IPS DF 19.7 (cell line): ENCODE data around the gene PKN2.
"Not testable (repeated sequence)": the region's sequence is repeated elsewhere in the genome, so short reads cannot be mapped to it uniquely, and the experiment has no call there.

ENCODE experiments used
- DNase-seq: peaks from one replicate; pipeline ENCODE4 v3.0.0-alpha.2; 2013; ENCODE audit warnings: low read depth, low spot score

The PKN2 gene

DNA sequence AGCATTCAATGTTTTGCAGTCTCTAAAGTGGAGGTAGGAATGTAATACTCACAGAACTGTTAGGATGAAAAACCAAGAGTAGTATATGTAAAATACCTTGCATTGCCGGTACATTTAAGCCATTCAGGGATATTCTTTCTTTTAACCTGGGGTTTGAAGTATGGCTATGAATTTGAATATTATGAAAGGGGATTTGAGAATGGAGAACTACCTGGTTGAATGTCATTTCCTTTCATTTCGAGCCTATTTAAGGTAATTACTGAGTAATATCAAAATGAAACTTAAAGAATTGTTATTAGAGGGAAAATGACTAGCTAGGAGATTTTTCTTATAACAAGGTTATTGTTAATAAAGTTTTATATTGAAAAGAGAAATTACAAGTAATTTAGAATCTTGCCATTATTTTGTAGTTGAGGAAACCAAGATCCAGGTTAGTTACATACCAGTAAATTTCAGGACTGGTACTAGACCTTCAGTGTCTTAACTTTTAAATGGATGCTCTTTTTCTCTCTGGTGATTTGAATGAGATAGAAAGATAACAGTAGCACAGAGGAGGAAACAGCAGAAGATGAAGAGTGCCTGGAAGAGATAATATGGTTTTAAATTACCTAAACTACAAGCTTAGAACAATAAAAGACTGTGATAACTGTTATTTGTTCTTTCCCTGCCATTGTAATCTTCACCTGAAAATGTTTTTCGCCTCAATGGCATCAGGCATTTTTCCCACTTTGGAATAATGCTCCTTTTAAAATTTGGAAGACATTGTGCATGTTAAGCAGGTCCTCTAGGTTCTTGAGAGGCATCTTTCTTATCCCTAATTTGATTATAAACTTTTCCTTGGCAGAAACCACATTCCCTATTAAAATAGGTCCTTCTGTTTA is 103.2 kb downstream of the PKN2 start:
- no peak for DNase-seq

DNA sequence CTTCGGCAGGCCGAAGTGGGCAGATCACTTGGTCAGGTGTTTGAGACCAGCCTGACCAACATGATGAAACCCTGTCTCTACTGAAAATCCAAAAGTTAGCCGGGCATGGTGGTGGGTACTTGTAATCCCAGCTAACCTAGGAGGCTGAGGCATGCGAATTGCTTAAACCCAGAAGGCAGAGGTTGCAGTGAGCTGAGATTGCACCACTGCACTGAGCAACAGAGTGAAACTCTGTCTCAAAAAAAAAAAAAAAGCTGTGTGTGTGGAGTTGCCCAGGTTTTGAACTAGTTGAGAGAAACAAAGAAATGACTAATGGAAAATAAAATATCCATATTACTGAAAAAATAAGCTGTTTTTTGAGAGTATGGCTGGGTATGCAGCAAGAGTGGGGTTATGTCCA is 107.1 kb downstream of the PKN2 start:
- no peak for DNase-seq

DNA sequence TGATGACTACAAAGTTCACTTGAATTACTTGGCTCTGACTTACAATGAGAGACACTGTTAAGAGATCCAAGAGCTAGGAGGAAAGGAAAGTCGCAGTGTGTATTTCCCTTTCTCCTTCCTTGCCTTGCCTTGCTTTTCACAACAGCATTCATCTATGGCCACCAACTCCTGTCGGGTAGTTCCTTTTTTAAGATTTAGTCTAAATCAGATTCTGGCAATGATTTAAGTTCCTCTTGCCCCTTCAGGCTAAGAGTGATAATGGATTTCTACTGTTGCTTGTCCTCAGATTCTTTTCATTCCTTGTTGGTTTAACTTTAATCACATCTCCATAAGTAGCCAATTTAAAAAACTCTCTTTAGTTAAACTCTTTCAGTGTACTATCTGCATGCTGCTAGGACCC is 115.4 kb downstream of the PKN2 start:
- DNase-seq, result no peak

DNA sequence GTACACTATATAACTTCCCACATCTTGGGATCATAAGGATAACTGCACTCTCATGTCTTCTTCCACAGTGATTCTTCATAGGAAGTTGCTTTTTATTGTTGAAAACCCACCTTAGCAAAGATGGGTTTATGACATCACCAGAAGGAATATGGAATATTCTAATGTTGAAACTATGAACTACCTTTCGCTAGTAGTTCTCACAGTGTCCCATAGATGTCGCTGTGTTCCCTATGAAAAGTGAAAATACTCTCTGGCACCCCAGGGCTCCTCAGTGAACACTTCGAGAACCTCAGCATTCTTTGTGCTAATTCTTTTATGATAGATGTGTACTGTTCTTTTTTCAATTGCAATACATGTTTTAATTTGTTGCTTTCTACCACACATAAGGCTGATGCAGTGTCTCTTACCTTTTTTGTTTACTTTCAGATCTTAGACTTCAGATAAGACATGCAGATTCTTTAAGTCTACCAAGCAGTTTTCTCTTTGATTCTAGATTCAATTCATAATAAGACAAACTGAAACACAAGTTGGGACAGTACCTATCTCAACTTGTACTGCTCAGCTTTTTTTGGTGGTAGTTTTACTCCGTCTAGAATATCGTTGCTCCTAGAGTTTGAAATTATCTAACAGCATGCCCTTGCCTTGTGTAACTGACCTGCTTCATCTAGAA is 116.4 kb downstream of the PKN2 start:
- no peak for DNase-seq

DNA sequence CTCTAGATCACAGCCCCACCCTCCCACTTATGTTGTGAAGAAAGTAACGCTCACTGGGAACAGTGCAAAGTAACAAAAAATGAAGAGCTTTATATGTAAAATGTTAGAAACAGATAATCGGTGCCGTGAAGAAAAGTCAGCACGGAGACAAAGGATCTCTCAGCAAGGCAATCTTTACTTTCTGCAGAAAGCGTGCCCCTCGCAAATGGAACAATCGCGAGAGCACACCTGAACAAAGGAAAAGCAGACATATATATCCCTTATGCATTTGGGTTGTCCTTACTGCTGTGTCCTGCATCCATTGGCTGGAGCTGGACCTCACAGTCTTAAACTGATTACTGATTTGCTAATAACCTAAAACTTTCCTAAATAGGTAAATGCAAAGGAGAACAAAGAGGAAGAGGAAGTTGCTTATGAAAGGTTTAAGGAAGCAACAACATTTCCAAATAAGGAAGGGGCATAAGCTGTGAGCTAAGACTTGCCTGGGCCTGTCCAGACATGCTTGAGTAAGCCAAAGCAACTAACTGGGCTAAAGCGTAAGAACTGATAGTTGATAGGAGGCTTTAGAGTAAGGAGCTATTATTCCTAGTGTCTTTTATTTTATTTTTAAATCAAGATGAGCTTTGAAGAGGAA is 117.6 kb downstream of the PKN2 start:
- DNase-seq, result no peak

DNA sequence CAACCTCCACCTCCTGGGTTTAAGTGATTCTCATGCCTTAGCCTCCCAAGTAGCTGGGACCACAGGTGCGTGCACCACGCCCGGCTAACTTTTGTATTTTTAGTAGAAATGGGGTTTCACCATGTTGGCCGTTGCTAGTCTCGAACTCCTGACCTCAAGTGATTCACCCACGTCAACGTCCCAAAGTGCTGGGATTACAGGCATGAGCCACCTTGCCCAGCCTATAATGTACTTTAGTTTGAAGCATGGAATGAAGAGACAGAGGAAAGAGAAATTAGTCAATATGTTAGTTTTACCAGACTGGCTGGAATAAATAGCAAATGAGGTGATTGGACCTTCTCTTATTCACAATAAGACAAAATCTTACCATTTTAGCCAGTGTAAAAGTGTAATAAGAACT is 118.3 kb downstream of the PKN2 start:
- DNase-seq, result no peak

DNA sequence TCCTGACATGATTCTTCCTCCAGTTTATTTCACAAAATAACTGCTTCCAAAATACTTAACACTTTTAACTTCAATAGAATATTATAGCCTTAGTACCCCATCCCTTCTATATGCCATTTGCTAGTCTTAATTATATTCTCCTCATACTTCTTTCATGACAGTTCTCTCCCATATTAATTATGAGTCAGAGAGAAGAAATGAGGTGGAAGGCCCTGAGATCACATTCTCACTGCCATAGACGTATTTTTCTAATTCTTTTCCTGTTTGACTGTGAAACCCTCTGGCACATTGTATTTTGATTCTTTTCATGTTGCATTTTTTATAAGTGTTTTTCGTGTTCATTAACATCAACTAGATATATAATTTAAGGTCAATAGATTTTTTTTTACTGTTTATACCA is 118.9 kb downstream of the PKN2 start:
- DNase-seq, result no peak

DNA sequence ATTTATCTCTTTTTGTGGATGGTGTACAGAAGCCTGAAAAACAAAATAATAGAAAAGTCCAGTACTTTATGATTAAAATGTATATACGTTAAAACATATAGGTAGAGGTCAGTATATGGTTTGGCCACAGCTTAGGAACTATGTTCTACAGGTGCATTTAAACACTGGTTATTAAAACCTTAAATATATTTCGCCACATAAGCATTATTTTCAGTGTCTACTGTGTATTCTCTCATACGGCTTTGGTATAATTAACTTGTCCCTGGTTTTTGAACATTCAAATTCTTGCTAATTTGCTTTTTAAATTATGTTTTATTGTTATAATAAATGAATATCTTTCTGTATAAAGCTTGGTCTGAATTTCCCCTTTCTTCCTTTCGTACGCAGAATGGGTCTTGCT is 119.4 kb downstream of the PKN2 start:
- no peak for DNase-seq

DNA sequence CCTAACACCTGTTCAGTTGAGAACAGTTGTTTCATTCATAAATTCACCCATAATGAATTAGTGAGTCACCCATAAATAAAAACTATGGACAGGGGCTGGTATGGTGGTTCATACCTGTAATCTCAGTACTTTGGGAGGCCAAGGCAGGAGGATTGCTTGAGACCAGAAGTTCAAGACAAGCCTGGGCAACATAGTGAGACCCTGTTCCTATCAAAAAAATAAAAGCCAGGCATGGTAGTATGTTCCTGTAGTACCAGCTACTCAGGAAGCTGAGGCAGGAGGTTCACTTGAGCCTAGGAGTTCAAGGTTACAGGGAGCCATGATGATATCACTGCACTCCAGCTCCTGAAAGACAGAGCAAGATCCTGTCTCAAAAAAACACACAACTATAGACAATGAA is 128.3 kb downstream of the PKN2 start:
- DNase-seq, result no peak

DNA sequence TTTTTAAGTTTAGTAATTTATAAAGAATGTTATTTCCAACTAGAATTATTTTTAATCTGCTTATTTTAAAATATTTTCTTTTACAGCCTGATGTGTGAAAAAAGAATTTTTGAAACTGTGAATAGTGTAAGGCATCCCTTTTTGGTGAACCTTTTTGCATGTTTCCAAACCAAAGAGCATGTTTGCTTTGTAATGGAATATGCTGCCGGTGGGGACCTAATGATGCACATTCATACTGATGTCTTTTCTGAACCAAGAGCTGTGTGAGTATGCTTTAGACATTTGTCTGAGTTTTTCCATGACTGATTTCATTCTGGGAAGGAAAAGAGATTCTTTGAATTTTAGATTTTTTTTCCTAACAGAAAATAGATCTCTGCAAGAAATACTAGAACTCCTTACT is 129.4 kb downstream of the PKN2 start:
- DNase-seq, result no peak

DNA sequence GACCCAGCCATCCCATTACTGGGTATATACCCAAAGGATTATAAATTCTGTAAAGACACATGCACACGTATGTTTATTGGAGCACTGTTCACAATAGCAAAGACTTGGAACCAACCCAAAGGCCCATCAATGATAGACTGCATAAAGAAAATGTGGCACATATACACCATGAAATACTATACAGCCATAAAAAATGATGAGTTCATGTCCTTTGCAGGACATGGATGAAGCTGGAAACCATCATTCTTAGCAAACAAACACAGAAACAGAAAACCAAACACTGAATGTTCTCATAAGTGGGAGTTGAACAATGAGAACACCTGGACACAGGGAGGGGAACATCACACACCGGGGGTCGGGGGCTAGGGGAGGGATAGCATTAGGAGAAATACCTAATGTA is 135.6 kb downstream of the PKN2 start:
- not testable (repeated sequence) for DNase-seq

DNA sequence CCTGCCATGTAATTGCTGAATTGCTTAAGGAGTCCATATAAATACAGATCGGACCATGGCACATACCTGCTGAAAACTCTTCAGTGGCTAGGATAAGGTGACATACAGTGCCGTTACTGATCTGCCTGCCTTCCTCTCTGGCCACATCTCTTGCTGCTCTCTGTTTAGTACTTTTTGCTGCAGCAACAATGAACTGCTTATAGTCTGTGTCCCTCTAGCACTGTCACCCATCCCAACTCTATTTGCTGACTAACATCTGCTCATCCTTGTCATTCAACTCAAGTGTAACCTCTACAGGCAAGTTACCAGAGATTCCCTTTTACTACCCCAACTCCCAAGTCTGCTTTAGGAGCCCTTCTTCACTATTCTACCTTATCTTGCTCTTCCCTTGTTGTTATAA is 141.6 kb downstream of the PKN2 start:
- no peak for DNase-seq

DNA sequence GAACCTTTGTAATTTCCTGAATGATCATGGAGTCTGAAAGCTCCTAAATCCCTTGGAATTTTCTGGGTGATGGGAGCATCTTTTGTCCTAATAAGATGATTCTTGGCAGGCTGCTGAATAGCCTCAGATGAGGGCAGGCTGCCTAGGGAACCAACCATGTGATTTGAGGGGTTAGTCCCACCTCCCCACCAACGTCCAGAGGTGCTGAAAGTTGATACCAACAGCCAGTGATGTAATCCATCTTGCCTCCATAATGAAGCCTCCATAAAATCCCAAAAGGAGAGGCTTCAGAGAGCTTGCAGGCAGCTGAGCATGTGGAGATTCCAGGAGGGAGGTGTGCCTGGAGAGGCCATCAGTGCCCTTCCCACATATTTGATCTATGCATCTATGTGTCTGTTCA is 163.6 kb downstream of the PKN2 start:
- DNase-seq, result peak; percentile 15

DNA sequence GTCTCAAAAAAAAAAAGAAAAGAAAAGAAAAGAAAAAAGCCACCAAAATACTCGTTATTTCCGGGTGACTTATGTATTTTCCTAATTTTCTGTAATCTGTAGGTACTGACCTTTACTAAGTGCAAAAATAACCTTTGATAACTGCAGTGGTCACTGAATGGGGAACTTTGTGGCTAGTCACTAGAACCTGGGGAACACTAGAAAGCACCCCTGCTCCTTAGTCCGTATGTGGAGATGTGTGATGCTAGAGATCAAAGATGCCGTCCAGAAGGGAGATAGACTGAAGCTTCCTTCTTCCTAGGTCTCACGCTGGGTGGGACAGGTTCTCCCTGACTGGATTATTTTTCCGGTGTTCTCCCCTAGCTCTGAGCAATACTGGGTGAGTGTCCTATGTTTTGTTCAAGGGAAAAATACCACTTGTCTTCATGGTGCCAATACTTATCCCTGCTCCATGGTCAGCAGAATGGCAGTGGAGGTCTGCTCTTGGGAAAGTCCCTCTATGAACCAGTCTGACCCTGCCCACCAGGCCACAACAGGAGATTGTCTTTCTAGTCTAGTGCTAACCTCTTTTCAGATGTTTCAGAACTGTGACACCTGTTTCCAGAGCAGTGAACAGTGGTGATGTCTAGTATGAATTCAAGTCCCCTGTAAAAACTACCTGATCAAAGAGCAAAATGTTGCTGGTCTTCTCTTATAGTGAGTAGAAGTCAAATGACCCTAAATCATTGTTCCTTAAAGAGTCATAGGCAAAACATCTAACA is 167.4 kb downstream of the PKN2 start:
- no peak for DNase-seq

DNA sequence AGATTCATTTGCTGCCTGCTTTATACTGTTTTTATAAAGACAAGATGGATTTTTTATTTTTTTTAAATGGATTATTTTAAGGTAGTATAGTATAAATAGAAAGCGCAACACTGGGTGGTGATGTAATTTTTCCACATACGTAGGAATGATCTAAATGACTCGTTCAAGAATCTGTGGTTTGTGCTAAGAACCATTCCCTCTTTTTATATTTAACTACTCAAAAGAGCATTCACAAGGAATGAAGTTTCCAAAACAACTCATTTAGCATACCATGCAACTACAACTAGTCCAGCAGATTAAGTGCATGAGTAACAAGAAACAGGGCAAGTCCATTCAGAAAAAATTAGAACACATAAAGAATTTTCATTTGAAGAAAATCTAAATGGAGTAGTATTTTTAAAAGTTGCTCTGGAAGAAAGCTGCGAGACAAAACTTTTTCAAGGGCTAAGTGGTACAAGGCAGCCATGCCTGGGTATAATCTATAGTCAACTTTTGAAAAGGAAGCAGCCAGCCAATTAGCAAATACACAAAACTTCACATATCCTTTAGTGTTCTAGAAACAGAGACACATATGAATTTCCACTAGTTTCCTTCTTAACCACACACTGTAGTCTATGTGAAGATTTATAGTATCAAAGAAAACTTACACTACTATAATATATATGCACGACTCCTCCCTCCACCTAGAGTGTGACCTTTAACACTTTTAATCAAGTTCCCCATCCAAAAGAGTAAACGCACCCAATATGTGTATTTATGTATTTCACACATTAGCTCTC is 183.9 kb downstream of the PKN2 start:
- no peak for DNase-seq

DNA sequence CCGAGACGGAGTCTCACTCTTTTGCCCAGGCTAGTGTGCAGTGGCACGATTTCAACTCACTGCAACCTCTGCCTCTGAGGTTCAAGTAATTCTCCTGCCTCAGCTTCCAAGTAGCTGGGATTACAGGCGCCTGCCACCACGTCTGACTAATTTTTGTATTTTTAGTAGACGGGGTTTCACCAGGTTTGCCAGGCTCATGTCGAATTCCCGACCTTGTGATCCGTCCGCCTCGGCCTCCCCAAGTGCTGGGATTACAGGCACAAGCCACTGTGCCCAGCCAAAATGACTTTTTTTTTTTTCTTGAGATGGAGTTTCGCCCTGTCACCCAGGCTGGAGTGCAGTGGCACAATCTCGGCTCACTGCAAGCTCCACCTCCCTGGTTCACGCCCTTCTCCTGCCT is 185.6 kb downstream of the PKN2 start:
- DNase-seq, result not testable (repeated sequence)

DNA sequence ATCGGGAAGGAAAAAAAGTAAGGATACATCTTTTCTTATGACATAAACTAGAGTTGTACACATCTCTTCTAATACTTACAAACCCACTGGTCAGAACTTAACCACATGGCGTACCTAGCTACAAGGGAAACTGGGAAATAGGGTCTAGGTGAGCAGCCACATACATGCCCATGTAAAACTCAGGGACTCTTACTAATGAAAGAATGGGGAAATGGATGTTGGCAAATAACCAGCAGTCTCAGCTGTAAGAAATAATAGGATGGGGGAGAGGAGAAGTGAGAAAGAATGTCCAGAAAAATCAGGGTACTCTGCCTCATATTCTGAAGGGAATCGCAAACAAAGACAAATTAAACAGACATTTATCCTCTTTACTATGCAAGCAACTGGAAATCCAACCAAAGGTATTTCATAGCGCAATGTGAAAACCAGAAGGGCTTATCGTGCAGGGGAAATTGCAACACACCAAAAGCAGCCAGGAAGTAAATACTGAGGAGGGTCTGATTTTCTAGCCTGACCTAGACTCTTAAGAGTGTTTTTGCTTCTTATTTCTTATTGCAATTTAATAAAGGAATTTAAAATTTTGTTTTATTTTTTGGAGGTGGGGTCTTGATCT is 189.8 kb downstream of the PKN2 start:
- DNase-seq, result no peak

DNA sequence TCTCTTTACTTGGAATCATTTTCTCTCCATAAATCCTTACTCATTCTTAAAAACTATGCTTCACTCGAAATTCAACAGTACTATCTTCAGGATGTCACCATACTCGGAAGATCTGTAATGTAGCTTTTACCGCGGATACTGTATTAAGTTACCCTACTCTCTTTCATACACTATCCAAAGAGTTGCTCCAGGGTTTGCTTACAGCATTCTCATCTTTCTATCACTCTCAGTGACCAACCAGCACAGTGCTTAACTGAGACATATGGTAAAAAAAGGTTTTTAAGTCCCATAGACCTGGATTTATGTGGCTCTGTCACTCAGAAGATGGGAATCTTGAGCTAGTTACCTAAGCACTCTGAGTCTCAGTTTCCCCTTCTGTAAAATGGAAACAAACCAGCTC is 191.5 kb downstream of the PKN2 start:
- no peak for DNase-seq

DNA sequence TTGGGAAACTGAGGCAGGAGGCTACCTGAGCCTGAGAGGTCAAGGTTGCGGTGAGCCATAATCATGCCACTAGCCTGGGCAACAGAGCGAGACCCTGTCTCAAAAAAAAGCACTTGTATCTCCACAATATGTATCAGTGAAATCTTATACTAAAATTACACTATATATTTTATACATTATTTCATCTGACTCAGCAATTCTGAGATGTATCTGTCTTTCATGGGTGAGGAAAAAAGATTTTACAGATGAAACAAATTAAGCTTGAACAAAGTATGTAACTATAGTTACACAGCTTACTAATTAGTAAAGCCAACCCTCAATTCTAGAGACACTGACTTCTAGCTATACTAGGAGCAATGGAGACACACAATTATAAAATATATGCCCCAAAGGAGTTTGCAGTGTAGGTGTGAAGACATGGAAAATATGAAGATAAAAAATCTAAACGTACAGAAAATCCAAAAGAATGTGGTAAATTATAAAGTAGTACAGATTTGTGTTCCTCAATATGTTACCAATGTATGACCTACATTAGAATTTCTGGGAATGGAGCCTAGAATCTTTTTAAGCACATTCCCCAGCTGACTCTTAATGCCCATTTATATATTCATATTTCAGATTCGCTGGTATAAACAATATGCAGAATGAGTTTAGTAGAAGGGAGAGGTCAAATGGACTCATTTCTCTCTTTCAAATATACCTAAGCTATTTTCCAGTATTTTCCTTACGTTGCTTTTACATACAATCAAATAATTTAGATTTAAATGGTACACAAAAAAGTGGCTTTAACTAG is 192.7 kb downstream of the PKN2 start:
- no peak for DNase-seq

DNA sequence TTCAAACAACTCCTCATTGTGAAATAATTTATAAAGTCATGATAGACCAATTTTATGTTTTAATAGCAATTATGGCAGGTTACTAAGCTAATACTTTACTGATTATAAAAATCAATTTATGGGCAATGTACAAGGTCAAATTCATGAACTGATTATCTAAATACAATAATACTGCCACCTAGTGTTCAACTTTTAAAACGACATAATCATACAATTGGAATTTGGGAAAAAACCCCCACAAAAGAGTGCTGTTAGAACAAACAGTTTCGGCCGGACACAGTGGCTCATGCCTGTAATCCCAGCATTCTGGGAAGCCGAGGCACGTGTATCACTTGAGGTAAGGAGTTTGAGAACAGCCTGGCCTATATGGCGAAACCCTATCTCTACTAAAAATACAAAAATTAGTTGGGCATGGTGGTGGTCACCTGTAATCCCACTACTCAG is 193.3 kb downstream of the PKN2 start:
- DNase-seq, result no peak
